ENCODE results near the gene ARHGDIG.
"Not testable (repeated sequence)": the region's sequence is repeated elsewhere in the genome, so short reads cannot be mapped to it uniquely, and the experiment has no call there.

The ARHGDIG gene

DNA sequence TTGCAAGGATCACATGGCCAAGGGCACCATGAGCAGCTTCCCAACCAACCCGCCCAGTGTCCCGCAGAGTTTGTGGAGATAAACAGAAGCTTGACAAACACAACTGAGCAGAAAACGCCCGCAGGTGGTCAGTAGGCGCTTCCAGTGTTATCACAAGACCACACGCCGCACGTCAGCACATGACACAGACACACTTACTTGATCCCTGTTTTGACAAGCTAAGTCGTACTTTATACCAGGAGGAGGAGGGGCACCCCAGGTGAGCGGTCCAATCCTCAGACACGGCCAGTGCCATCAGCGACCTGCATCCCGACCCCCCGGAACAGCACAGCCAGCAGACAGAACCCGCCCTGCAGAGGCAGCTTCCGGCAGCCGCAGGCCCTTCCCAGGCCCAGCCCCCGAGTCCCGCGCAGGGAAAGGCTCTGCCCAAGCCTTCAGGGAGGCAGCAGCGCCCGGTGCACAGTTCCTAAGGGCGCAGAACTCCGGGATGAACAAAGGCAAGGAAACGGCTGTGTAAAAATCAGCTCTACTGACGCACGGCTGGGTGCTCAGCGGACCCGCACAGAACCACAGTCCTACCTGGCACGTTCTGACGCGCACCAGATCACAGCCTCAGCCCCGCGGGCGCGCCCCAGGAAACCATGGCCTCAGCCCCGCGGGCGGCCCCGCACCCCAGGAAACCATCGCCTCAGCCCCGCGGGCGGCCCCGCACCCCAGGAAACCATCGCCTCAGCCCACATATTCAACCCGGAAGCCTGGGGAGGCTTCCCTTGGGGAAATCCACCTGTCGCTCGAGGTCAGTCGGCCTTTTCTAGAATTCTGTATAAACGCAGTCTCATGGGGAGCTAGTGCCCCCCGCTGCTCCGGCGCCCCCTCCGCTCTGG lies 44.3 kb downstream of the ARHGDIG start:
- TF ChIP-seq, protein P1, sequence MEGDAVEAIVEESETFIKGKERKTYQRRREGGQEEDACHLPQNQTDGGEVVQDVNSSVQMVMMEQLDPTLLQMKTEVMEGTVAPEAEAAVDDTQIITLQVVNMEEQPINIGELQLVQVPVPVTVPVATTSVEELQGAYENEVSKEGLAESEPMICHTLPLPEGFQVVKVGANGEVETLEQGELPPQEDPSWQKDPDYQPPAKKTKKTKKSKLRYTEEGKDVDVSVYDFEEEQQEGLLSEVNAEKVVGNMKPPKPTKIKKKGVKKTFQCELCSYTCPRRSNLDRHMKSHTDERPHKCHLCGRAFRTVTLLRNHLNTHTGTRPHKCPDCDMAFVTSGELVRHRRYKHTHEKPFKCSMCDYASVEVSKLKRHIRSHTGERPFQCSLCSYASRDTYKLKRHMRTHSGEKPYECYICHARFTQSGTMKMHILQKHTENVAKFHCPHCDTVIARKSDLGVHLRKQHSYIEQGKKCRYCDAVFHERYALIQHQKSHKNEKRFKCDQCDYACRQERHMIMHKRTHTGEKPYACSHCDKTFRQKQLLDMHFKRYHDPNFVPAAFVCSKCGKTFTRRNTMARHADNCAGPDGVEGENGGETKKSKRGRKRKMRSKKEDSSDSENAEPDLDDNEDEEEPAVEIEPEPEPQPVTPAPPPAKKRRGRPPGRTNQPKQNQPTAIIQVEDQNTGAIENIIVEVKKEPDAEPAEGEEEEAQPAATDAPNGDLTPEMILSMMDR (IDR thresholded peaks at IDR 0.05; ENCODE audit: low read depth, low read length), result no peak
- no peak overlapping the region for H3K4me3 ChIP-seq (ENCODE audit: low read depth, low read length)

DNA sequence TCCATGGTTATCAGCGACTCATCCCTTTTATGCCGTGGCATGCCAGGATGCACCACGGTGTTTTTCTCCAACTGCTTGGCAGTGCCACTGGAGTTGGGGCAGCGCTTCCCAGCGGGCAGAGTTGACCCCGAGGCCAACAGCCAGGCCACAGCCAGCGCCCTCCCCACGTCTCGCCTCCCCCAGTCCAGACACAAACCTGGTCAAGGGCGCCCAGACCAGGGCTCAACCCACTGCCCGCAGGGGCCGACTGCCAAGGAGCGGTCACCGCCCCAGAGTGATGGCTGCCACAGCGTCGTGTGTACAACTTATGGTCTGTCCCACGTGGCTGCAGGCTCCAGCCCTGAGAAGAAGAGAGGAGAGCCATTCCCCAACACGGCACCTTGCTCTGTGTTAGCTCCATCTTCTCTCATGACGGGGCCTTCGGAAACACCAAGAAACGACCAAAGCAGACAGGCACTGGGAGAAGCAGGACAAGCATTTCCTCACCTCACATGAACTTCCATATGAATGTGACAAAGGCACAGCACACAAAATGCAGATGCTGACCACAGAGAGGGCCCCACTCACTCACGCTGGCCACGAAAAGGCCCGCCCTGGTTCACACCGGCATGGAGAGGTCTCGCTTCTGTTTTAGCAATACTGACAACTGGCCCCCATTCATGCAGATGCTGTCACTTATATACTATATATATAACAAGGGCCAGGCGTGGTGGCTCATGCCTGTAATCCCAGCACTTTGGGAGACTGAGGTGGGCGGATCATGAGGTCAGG lies 45.2 kb downstream of the ARHGDIG start:
- H3K4me3 ChIP-seq (ENCODE audit: low read depth, low read length), result no peak overlapping the region
- TF ChIP-seq, protein P1 (IDR thresholded peaks at IDR 0.05; ENCODE audit: low read depth, low read length), result no peak

DNA sequence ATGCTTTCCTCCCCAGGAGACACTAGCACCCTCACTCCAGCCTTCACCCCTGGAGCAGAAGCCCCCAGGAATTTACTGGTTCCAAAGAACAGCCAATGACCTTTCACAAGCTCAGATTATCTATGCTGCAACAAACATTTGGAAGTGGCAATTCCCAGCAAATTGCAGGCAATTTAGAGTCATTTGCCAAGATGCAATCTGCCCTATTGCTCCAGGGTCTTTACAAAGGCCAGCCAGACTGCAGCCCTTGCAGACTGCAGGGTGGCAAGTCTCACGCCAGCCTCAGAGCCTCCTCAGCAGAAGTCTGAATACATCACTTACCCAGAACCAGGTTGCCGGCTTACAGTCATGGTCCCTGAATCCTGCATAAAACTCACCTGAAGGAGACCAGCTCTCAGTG lies 50.4 kb downstream of the ARHGDIG start:
- TF ChIP-seq, protein P1 (IDR thresholded peaks at IDR 0.05; ENCODE audit: low read depth, low read length), result no peak
- no peak overlapping the region for H3K4me3 ChIP-seq (ENCODE audit: low read depth, low read length)

DNA sequence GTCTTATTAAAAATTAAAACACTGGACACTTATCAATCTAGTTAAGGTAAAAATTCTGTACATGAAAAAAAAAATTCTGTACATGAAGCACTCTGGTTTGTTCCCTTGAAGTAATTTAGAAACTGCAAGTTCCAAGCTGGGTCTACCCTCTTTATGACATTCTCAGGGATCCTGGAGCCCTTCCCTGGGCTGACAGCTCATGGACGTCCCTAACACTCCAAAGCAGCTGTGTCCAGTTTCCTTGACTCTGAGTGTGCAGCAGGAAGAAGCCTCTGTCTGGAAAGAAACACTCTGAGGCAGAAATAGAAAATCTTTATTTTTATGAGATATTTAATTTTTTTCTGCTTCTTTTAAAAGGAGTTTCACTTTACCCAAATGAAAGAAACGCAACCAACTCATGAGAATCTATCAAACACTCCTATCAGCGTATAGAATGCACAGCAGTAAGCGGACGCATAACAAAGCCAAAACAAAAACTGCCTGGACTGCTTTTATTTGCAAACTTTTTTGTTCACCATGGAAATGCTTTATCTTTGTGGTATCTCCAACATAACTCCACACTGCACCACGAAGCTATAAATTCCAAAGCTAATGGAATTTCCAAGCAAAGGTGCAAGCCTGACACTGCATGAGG lies 50.9 kb downstream of the ARHGDIG start:
- H3K4me3 ChIP-seq (ENCODE audit: low read depth, low read length), result not testable (repeated sequence)
